Fibroblast of skin of left quadriceps (primary cell): ENCODE results near the gene CHST2.

Experiments
- DNase-seq, 2 experiments: peaks; one replicate each; pipeline ENCODE4 v3.0.0-alpha.2; 2013; ENCODE audit warnings: low read depth in 2 of 2

CHST2 gene

DNA sequence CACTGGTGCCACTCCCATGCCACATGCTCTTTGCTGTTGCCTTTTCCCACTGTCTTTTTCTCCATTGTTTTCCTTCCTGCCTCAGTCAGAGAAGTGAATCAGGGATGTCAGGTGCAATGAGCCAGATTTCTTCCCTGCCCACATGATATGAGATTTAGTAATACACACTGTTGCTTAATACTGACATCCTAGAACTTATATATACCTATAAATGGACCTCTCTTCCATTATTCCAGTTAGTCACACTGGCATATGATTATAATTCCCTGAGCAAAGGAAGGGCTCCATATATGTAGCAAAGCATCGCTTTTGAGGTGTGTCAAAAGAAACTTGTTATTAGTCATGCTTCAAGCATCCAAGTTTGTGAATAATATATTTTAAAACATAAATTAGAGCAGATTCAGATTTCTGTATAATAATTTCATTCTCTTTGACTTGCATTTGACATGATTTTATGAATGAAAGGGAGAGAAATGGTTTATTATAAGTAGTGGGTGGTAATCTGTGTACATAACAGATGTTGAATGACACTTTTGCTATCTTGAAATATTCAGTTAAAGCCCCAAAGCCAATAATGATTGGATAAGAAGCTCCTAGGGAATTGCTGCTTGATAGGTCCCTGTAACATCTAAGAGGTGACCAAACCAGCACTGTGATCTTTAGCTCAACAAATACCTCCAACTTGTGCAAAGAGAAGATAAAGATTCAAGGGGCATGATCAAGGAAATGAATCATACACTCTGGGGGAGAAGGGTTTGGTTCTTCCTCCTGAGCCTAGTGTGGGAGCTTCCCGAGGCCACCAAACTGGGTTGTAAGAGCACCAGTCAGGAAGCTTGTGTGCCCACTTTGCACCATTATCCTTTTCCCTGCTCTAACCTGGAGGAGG, 48.6 kb downstream of the CHST2 start:
- no peak for DNase-seq

DNA sequence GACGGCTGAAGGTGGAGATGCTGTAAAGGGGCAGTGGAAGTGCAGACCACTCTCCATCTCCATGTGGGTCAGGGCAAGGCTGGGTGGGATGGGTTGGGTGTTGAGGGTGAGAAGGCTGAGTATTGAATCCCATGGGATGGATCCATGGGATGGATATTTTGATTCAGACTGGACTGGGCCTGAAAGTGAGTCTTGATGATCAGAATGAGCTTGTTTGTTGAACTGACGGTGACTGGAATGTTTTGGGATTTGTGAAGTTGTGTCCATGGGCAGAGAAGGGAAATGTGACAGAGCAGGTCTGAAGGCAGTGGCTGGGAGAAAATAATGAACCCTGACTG, 49.3 kb downstream of the CHST2 start:
- DNase-seq = no peak

DNA sequence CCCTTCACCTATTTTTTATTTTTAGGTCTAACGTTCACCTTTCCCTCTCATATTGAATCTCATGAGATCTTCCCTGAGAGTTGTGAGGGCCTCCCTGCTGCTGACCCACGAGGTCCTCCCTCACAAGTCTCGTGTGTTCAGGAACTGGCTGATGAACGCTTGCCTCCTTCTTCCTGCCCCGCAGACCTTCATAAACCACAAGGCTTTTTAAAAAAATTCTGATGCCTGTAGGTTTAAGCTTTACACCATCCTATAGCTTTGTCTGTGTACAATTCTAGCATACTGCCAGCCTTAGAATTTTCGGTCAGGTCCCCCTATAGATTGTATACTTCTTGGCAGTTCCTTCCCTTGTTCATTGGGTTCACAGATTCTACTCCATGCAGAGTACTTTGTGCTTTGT, 50.5 kb downstream of the CHST2 start:
- DNase-seq = no peak

DNA sequence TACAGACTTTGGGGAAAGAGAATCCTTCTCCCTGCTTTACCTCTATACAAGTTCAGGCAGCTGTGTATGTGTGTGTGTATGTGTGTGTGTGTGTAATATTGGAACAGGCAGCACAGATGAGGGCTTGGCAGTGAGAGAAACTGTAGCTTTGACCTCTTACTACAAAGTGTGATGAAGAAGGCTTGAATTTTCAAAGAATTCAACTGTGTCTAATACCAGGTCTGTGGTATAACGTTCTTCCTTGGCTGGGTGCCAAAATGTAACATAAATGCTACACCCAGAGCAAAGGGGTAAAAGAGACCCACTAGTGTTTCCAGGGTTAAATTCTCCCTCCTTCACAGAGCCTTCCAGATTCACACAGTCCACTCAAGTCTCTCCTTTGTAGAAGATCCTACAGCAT, 51.1 kb downstream of the CHST2 start:
- no peak for DNase-seq

DNA sequence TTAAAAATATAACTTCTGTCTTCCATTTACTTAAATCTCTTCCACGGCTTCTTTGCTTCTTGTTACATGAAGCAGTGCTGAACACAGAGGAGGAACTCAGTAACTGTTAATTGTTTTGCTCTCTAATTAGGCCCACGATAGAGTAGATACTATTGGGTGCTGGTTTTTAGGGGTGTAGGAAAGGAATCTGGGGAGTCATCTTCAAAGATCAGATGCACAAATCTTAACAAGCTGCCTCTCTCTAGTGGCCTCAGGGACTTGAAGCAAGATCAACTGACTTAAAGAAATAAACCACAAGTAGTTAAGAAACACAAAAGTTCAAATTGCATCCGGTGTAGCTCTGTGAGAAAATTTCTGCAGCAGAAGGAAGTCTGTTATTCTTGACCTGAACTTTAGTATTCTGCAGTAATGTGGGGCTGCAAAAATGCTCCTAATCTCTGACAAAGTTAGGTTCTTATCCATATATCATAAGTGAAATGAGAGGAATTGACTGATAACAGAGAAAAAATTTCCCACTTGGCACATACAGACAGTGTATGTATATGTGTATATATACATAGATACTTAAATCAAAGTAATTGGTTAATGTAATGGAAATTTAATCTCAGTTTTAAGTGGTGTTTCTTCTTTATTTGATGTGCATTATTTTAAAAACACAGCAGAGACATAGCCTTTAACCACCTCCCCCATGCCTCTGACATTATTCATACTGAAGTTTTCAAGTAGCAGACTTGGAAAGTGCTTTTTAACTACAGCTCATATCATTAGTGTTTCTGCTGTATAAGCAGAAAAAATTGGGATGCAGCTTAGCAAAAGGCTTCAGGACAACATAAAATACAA, 51.8 kb downstream of the CHST2 start:
- no peak for DNase-seq

DNA sequence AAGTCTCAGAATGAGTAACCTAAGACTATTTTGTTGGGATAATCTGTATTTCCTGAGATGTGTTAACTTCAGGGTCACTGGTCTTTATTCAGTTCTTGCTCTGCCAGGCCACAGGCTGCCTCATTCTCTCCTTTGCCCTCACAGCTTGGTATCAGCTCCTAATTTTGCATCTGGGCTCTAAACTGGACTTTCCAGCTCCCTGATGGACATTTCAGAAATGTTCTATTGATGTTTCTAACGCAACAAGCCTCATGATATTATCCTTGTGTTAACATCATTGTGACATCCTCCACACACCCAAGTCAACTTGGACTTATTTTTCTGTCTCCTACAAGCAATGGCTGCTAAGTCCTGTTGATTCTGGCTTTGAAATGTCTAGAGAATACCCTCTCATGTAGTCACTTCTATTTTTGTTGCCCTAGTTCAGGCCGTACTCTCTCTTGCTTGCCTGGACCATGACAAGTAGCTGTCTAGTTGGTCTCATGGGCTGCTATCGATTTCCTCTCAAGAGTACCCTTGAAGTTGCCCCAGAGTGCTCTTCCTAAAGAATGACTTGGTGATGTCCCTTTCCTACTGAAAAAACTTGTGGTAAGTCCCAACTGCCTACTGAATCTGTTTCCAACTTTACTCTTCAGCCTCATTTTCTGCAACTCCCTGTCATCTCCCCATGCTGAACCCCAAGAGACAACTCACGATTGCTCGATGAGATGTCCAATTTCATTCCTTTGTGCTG, 52.7 kb downstream of the CHST2 start:
- DNase-seq = no peak

DNA sequence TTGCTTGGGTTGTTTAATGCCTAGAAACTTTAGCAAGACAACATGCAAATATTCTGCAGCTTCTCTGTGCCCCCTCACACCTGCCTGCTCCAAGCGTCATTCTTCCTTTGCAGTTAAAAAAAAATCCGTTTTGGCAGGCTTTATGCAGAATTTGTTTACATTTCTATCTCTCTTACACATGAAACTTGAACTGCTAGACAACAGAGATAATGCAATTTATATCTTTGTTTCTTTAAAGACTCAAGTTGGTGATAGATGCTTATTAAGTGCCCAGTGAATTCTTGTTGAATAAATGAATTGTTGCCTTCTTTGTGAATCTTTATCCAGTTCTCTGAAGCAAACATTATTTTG, 53.2 kb downstream of the CHST2 start:
- no peak for DNase-seq

DNA sequence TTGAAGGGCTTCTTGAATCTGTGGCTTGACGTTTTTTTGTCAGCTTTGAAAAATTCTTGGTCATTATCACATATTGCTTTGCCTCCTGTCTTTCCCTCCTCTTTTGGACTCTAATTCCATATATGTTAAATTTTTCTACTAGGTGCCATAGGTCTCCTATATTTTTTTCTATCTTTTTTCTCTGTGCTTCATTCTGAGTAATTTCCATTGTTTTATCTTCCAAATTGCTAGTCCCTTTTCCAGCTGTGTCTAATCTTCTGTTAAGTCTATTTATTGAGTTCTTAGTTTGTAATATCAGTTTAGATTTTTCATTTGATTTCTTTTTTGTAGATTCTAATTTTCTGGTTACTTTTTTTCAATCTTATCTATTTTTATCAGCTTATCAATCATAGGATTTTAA, 53.7 kb downstream of the CHST2 start:
- DNase-seq = no peak
